ENCODE measurements around the gene LYRM1. TPM values are rescaled to one million over a fixed set of nuclear protein-coding genes. Genes with fewer than 3 reads are reported as not detected.

LYRM1 gene
- total and polyA plus RNA-seq, 12 donors = 37.4 to 69.4 (median 53.4) TPM

GRCh38 chr16:20939611-20940010 lies 39.0 kb downstream of the LYRM1 start:
- intact Hi-C loops (cut with DNase I) = loop anchor here in 2 of 10 donors (10.0 kb wide), 1 partner anchor 135 kb away; no protein-coding TSS in a partner anchor
- Histone ChIP-seq H3K27me3 (no peaks in the 10 kb centered on the region), H3K27ac (no peak overlapping the region), H3K36me3 (no peaks in the 10 kb centered on the region), H3K4me1 (peaks cover 0 to 15% (median 0%) of the 10 kb centered on the region in 9 donors), H3K4me3 (no peak overlapping the region), H3K9me3 (no peaks in the 10 kb centered on the region)
- no peak for ATAC-seq
- no peak for TF ChIP-seq CTCF (IDR thresholded peaks at IDR 0.05)
- no peak for DNase-seq

GRCh38 chr16:20940871-20941635 lies 40.5 kb downstream of the LYRM1 start:
- no peaks in the 10 kb centered on the region for H3K36me3 ChIP-seq

GRCh38 chr16:20941636-20941926 lies 41.0 kb downstream of the LYRM1 start:
- 97% methylated on average over 6 of the region's 6 CpGs for WGBS, 2 donors
- H3K27me3 ChIP-seq = no peaks in the 10 kb centered on the region
- no peak overlapping the region for H3K4me3 ChIP-seq
- no peak for TF ChIP-seq CTCF (IDR thresholded peaks at IDR 0.05)
- no peaks in the 10 kb centered on the region for H3K36me3 ChIP-seq
- intact Hi-C loops (cut with DNase I) = no loop called here
- H3K9me3 ChIP-seq = no peaks in the 10 kb centered on the region
- DNase-seq = no peak
- ATAC-seq = no peak
- H3K4me1 ChIP-seq = peaks cover 0 to 21% (median 0%) of the 10 kb centered on the region in 9 donors
- H3K27ac ChIP-seq = no peak overlapping the region

More at GRCh38 chr16:20940871-20941635, 40.5 kb downstream of the LYRM1 start:
- Histone ChIP-seq H3K9me3 (no peaks in the 10 kb centered on the region), H3K4me1 (peaks cover 0 to 21% (median 0%) of the 10 kb centered on the region in 9 donors), H3K4me3 (no peak overlapping the region), H3K27ac (no peak overlapping the region), H3K27me3 (no peaks in the 10 kb centered on the region)
- no peak for TF ChIP-seq CTCF (IDR thresholded peaks at IDR 0.05)
- WGBS, 2 donors = 81 to 88% methylated on average over 6 of the region's 6 CpGs
- no peak for ATAC-seq
- intact Hi-C loops (cut with DNase I) = no loop called here
- no peak for DNase-seq

GRCh38 chr16:20942256-20942655 lies 41.7 kb downstream of the LYRM1 start:
- no peak for ATAC-seq
- Histone ChIP-seq H3K36me3 (no peaks in the 10 kb centered on the region), H3K27me3 (no peaks in the 10 kb centered on the region), H3K4me1 (peaks cover 0 to 21% (median 0%) of the 10 kb centered on the region in 9 donors), H3K4me3 (no peak overlapping the region), H3K9me3 (no peaks in the 10 kb centered on the region), H3K27ac (no peak overlapping the region)
- 79 to 84% methylated on average over 4 of the region's 4 CpGs for WGBS, 2 donors
- TF ChIP-seq CTCF (IDR thresholded peaks at IDR 0.05) = no peak
- no peak for DNase-seq
- intact Hi-C loops (cut with DNase I) = no loop called here

Data from heart right ventricle (tissue), 16 donors.